Endothelial cell of hepatic sinusoid (primary cell): ENCODE data around the gene KRTAP5-2.

Experiments
- in situ Hi-C: cut with HindIII; loops from 2 replicates; pipeline ENCODE4 v1.10.0; 2017; ENCODE audit warnings: low sequenced_read_pairs

The KRTAP5-2 gene

GRCh38 chr11:1557051-1557884 is 40.8 kb downstream of the KRTAP5-2 start:
- in situ Hi-C loops = no loop called here

DNA sequence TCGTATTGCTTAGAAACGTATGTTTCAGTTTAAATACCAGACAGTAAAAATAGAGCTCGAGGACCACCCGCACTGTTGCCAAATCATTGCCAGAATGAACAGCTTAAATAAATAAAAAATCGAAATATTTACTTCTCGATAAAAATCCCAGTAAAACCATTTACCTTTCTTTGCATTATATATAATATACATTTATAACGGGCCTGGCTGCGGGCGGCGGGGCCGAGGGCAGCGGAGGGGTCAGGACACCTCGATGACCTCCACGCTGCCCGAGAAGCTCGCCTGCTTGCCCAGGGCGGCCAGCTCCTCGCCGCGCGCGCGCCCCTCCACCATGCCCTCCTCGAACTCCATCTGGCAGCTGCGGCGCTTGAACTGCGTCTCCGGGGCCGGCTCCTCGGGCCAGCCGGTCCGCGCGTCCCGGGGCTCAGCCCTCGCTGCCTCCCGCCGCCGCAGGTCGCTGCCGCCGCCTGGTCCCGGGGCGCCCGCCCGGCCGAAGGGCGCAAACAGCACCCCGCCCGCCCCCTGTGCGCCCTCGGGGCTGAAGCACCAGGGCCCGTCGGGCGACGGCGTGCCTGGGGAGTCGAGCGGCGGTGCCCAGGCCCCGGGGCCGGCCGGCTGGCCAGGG is 41.7 kb downstream of the KRTAP5-2 start:
- in situ Hi-C loops = no loop called here

- in situ Hi-C loops = no loop called here
These were observed 42.4 kb downstream of the KRTAP5-2 start for GRCh38 chr11:1555713-1556153.

DNA sequence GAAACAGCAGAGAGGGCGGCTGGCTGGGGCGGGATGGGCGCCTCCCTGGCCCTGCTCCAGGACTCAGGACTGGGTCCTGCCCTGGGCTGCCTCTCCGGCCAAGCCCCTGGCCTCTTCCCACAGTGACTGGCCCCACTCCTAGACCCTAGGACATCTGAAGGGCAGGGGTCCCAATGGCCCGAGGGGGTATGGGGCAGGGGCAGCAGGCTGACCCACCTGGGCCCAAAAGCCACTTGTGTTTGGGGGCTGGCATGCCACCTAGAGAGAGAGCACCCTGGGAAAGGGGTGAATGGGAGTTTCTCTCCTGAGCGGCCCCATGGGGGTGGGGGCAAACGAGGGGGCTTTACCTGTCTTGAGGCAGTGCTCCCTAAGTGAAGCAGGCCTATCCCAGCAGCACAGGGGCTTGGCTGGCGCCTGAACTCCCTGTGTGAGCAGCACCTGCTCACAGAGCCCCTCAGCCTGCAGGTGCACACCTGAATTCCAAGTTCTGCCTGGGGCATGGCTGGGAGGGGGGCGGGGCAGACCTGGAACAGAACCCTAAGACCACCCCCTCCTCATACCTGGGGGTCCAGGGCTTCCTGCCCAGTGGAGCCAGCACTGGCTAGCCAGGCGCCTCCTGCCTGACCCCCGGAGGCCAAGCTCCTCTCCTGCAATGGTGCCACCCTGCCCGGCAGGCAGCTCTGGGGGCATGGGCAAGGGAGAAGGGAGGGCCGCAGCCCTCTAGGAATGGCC is 42.9 kb downstream of the KRTAP5-2 start:
- in situ Hi-C loops = no loop called here

GRCh38 chr11:1553808-1554594 is 44.1 kb downstream of the KRTAP5-2 start:
- in situ Hi-C loops = no loop called here

DNA sequence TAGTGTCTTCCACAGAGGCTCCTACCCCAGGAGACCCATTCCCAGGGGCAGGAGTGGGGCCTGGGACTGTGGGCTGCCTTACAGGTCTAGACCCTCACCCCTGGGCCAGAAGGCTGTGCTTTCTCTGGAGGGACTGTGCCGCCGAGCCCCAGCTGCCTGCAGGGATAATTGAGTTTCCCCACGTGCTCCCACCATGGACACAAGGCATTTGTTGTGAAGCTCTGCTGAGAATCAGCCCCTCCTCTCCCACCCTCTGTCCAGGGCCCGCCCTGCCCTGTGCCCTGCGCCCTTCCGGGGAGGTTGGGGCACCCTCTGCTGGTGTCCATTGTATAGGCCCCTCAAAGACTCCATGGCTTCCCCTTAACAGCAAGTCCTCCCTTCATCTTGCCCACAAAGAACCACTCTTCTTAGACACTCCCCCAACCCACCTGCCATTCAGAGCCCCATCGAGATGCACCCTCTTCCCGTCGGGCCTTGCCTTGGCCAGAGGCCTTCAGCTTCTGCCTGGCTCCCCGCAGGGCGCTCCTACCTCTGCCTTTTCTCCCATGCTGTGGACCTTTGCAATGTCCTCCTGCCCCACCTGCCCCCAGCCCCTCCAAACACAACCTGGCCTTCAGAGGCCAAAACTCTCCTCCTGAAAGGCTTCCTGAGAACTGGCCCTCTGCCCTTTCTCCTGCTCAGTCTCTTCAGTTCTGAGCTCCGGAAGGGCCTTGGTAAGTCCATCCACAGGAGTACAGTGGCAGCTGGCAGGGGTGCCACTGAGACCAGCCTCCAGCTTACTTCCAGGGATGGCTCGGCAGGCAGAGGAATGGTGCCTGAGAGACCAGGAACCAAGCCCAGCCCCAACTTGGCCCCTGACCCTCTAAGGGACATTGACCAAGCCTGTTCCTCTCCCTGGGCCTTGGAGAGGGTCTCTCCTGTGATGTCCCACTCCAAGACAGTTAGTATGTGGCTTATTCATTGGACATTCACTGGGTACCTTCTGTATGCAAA is 48.5 kb downstream of the KRTAP5-2 start:
- in situ Hi-C loops = no loop called here

DNA sequence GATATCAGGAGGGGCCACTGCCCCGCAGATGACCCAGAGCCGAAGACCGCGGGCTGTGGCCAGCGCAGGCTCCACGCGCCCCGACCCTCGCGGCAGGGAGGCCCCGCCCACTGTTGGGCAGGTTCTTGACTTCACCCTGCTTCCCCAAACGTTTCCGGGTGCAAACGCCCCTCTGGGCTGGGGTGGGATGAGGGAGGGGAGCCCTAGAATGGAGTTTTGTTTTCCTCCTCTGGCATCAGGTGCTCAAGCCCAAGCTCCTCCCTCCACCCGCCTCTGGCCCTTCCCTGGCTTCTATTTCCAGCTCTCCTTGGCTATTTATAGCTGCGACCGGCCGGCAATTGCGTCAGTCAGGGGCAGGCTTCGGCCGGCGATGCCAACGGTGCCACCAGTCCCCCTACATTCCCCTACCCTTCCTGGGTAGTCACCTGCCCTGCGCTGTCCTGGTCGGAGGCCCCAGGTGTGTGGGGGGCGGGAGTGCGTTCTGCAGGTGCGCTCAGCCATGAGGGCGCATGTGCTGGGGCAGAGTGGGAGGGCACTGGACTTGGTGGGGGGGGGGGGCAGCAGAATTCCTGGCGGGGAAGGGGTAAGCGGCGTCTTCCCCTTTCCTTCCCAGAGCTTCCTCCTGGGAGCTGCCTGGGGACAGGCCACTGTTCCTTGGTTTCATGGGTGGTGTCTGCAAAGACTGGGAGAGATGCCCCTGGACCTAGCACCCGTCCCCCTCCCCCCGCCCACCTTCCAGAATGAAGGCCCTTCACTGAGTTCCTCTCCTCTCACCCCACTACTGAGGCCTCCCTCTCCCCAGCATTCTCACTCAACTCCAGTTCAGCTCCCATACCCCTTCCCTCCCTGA is 49.6 kb downstream of the KRTAP5-2 start:
- in situ Hi-C loops = no loop called here

- in situ Hi-C loops = no loop called here
These were observed 50.5 kb downstream of the KRTAP5-2 start for GRCh38 chr11:1547467-1548098.
